MM.1S (cell line): Measurements from ENCODE around the gene AKAP6.

Experiments
- EZH2 ChIP-seq: fragments of 300-600 bp; sonication (generic); optimal IDR thresholded peaks from 2 replicates; pipeline ENCODE3; 2017; ENCODE audit warnings: low read depth, mild to moderate bottlenecking, antibody characterized with exemption, low read length, mixed read lengths
- EZH2phosphoT487 ChIP-seq: fragments of 300-600 bp; sonication (generic); IDR thresholded peaks from 2 replicates; pipeline ENCODE4 v1.6.1; 2018; ENCODE audit warnings: antibody characterized with exemption, low read length
- TF ChIP-seq, protein P1 (sequence below): fragments of 300-600 bp; sonication (generic); IDR thresholded peaks from 2 replicates; pipeline ENCODE4 v1.5.1; 2016; ENCODE audit warnings: antibody characterized with exemption, low read length, mixed read lengths

DNA sequence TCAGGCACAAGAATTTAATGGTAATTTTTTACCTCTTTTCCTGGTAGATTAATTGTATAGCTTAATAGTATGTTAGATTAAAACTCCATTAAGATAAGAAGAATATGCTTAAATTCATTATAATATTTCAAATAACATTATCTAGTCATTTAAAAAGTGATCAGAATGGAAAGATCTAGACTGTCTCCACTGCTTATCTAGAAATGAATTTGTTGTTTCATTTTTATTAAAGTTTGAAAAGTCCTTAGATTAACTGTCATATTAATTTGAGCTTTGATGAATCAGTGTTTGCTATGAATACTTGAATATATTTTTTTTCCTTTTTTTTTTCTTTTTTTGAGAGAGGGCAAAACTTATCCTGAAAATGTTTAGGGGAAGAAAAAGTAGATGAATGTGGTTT lies 373.0 kb downstream of the AKAP6 start:
- TF ChIP-seq, protein P1, sequence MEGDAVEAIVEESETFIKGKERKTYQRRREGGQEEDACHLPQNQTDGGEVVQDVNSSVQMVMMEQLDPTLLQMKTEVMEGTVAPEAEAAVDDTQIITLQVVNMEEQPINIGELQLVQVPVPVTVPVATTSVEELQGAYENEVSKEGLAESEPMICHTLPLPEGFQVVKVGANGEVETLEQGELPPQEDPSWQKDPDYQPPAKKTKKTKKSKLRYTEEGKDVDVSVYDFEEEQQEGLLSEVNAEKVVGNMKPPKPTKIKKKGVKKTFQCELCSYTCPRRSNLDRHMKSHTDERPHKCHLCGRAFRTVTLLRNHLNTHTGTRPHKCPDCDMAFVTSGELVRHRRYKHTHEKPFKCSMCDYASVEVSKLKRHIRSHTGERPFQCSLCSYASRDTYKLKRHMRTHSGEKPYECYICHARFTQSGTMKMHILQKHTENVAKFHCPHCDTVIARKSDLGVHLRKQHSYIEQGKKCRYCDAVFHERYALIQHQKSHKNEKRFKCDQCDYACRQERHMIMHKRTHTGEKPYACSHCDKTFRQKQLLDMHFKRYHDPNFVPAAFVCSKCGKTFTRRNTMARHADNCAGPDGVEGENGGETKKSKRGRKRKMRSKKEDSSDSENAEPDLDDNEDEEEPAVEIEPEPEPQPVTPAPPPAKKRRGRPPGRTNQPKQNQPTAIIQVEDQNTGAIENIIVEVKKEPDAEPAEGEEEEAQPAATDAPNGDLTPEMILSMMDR: no peak
- no peak for TF ChIP-seq EZH2
- TF ChIP-seq EZH2phosphoT487: no peak
